ENCODE results near the gene NHSL1. TPM values are rescaled to one million over a fixed set of nuclear protein-coding genes. Genes with fewer than 3 reads are reported as not detected.
"Not testable (repeated sequence)": the region's sequence is repeated elsewhere in the genome, so short reads cannot be mapped to it uniquely, and the experiment has no call there.

Gene NHSL1
- total RNA-seq, 2 donors from 2014 or later = 0.14 to 0.73 TPM

DNA sequence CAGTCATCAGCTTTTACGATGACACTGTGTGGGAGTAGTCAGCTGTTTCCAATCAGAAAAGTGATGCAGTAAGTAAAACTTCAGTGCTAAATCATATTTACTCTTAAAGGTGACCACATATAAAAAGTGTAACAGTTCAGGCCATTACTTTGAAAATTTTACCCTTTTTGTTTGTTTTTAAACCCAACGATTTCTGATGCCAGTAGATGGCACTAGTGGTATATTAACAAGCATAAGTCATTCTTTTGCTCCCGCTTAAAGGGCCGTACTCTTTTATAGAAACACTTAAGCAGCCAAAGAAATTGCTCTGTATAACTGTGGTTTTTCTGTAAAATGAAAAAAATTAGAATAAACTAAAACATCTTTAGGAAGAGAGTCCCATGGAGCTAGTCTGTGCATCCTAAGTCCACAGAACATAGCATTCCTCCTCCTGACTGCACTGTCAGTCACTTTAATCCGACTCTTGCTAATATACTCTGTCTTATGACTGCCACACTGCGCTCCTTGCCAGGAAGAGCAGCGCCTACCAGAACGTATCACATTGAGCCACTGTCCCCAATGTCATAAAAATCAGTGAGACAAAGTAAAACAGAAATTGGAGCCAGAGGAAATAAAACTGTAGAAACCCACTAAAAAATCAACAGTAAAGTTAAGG is 70.2 kb downstream of the NHSL1 start:
- Mint-ChIP-seq H3K27me3 (peaks cover 0 to 9% of the 10 kb centered on the region in 2 donors), H3K4me3 (no peak overlapping the region), H3K9me3 (no peaks in the 10 kb centered on the region), H3K36me3 (no peaks in the 10 kb centered on the region), H3K27ac (no peak overlapping the region), H3K4me1 (ENCODE audit: low read depth in 2 of 2) (no peaks in the 10 kb centered on the region)
- ATAC-seq (no peak), DNase-seq (ENCODE audit: low spot score) (no peak)

GRCh38 chr6:138427701-138428100 is 71.6 kb downstream of the NHSL1 start:
- ATAC-seq (no peak), DNase-seq (ENCODE audit: low spot score) (no peak)

DNA sequence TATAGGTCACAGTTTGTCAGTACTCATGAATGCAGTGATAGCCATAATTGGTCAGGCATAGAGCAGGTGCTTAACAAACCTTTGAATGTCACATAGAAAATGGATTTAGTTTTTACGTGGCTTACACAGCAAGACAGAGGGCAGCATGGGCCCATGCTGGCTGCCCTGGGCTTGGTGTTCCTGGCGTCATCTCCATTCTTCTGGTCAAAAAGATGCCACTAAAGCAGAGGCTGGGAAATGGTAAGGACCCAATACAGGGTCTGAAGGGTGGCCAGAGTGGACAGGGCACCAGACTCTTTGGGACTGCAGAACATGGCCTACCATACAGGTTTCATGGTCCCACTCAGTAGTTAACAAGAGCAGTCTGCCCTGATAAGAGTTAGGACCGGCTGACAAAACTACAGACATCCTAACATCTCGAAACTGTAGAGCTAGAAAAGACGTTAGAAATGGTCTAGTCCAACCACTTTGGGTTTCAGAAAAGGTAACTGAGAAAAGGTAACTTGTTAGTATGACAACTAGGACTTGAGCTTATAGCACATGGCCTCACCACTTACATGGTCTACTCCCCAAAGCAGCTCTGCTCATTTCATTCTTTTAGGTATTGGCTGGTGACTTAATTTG is 72.7 kb downstream of the NHSL1 start:
- H3K4me1 Mint-ChIP-seq (ENCODE audit: low read depth in 2 of 2) = peaks cover 4% of the 10 kb centered on the region in 2 donors
- H3K27ac Mint-ChIP-seq = no peak overlapping the region
- no peak for DNase-seq (ENCODE audit: low spot score)
- H3K27me3 Mint-ChIP-seq = peaks cover 0 to 7% of the 10 kb centered on the region in 2 donors
- no peak for ATAC-seq
- H3K9me3 Mint-ChIP-seq = no peaks in the 10 kb centered on the region
- H3K36me3 Mint-ChIP-seq = no peaks in the 10 kb centered on the region
- no peak overlapping the region for H3K4me3 Mint-ChIP-seq

More at GRCh38 chr6:138427701-138428100, 71.6 kb downstream of the NHSL1 start:
- no peaks in the 10 kb centered on the region for H3K36me3 Mint-ChIP-seq
- no peak overlapping the region for H3K27ac Mint-ChIP-seq
- peaks cover 4% of the 10 kb centered on the region in 2 donors for H3K4me1 Mint-ChIP-seq (ENCODE audit: low read depth in 2 of 2)
- no peak overlapping the region for H3K4me3 Mint-ChIP-seq
- H3K9me3 Mint-ChIP-seq = no peaks in the 10 kb centered on the region
- peaks cover 0 to 7% of the 10 kb centered on the region in 2 donors for H3K27me3 Mint-ChIP-seq

- not testable (repeated sequence) for ATAC-seq; H3K27ac Mint-ChIP-seq; H3K36me3 Mint-ChIP-seq; H3K9me3 Mint-ChIP-seq; H3K27me3 Mint-ChIP-seq; H3K4me3 Mint-ChIP-seq; DNase-seq (ENCODE audit: low spot score); H3K4me1 Mint-ChIP-seq (ENCODE audit: low read depth in 2 of 2)
These were observed 74.0 kb downstream of the NHSL1 start for GRCh38 chr6:138425256-138425655.

DNA sequence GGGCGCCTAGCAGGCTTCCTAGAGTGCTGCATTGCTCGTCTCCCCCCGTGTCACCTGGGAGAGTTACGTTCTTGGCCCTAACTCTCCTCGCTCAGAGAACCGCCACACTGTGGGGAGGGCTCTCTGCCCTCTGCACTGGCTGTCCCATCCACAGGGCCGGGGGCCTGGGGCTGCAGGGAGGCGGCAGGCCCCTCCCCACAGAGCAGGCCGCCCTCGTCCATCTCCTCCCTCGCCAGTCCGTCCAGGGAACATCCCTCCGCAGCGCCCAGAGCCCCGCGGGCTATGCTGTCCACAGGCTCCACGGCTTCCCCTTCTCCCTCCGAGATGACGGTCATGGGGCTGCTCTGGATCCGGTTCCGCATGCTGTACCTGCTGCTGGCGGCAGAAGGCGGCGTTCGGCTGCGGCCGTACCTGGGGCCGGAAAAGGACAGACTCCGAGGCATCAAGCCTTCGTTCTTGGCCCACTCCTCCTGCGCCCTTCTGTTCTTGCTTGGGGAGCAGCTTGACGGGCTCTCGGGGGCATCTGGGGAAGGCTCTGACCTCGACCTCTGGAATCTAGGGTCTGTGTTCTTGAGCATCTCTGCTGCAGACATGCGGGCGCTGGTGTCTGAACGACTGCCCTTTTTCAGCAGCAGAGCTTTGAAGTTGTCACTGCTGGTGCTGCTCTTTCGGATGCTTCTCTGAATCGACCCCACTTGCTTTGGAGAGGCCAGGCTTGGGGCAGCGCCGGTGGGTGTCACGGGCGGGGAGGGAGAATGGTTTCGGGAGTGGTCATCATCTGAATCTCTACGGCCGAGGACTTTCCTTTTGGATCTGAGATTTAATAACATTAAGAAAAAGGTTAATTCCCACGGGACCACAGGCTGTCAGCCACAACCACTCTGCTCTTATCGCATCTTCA is 75.0 kb downstream of the NHSL1 start:
- no peak overlapping the region for H3K27ac Mint-ChIP-seq
- no peaks in the 10 kb centered on the region for H3K36me3 Mint-ChIP-seq
- H3K9me3 Mint-ChIP-seq = no peaks in the 10 kb centered on the region
- peaks cover 4% of the 10 kb centered on the region in 2 donors for H3K4me1 Mint-ChIP-seq (ENCODE audit: low read depth in 2 of 2)
- H3K4me3 Mint-ChIP-seq = no peak overlapping the region
- DNase-seq (ENCODE audit: low spot score) = no peak
- ATAC-seq = peak in 1 of 2 donors; percentile 36
- peaks cover 0 to 1% of the 10 kb centered on the region in 2 donors for H3K27me3 Mint-ChIP-seq

- no peaks in the 10 kb centered on the region for H3K36me3 Mint-ChIP-seq
- no peaks in the 10 kb centered on the region for H3K9me3 Mint-ChIP-seq
- no peaks in the 10 kb centered on the region for H3K27me3 Mint-ChIP-seq
- DNase-seq (ENCODE audit: low spot score) (no peak), ATAC-seq (no peak)
- H3K27ac Mint-ChIP-seq = no peak overlapping the region
- no peak overlapping the region for H3K4me3 Mint-ChIP-seq
- peaks cover 4% of the 10 kb centered on the region in 2 donors for H3K4me1 Mint-ChIP-seq (ENCODE audit: low read depth in 2 of 2)
These were observed 76.4 kb downstream of the NHSL1 start for GRCh38 chr6:138422861-138423260.

- Mint-ChIP-seq H3K27ac (no peak overlapping the region), H3K9me3 (no peaks in the 10 kb centered on the region), H3K4me3 (no peak overlapping the region), H3K36me3 (no peaks in the 10 kb centered on the region), H3K27me3 (no peaks in the 10 kb centered on the region), H3K4me1 (ENCODE audit: low read depth in 2 of 2) (peaks cover 4% of the 10 kb centered on the region in 2 donors)
- DNase-seq (ENCODE audit: low spot score) = no peak
- no peak for ATAC-seq
These were observed 77.7 kb downstream of the NHSL1 start for GRCh38 chr6:138421608-138422007.

DNA sequence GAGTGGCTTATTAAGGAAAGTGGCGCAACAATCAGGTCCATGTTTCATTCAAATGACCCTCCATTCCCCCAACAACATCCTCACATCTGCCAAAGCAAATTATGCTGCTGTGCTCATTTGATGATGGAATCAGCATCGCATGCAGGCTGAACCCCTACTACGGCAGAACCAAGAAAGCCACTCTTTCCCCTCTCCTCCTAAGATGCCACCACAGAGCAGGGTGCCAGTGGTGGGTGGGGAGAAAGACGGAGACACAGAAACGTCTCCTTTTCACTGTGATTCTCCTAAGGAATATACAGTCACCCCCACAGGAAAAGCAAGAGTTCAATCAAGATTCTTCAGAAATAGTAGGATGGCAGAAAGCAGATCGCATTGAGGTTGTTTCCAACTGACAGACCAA is 78.2 kb downstream of the NHSL1 start:
- no peak overlapping the region for H3K4me3 Mint-ChIP-seq

DNA sequence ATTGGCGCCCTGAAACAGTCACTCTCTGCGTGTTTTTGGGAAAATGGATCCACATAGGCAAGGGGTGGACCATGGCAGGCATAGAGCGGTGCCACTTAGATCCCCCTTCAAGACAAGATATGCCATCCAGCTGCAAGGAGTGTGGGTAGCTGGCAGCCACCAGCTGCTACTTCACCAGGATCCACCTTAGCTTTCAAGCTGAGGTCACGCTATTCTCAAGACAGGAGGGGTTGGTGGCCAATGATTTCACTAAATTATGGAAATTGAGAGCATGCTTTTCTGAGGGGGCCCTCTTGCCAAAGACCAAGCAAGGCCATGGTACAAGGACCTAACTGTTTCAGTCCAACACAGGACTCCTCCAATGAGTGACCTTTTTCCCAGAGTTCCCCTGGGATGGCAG is 78.9 kb downstream of the NHSL1 start:
- Mint-ChIP-seq H3K4me1 (ENCODE audit: low read depth in 2 of 2) (peaks cover 4% of the 10 kb centered on the region in 2 donors), H3K4me3 (no peak overlapping the region), H3K36me3 (no peaks in the 10 kb centered on the region), H3K27ac (no peak overlapping the region), H3K9me3 (no peaks in the 10 kb centered on the region), H3K27me3 (no peaks in the 10 kb centered on the region)
- ATAC-seq (no peak), DNase-seq (ENCODE audit: low spot score) (no peak)

More for the DNA sequence above, 78.2 kb downstream of the NHSL1 start:
- DNase-seq (ENCODE audit: low spot score) (no peak), ATAC-seq (no peak)
- Mint-ChIP-seq H3K27ac (no peak overlapping the region), H3K36me3 (no peaks in the 10 kb centered on the region), H3K9me3 (no peaks in the 10 kb centered on the region), H3K27me3 (no peaks in the 10 kb centered on the region), H3K4me1 (ENCODE audit: low read depth in 2 of 2) (peaks cover 4% of the 10 kb centered on the region in 2 donors)

DNA sequence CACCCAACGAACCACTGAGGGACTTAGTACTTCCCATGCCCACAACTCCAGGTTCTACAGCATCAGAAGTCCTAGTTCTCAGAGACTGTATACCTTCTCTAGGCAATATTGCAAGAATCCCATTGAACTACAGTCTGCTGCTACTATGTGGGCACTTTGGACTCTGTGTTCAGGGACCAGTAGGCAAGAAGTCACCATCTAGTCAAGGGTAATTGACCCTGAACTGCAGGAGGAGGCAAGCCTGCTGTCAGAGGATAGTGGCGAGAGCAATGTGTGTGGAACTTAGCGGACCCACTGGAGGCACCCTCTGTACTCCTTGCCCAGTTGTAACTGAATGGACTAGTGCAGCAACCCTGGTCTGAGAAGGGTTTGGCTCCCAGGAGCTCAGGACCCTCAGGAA is 79.5 kb downstream of the NHSL1 start:
- no peak for ATAC-seq

DNA sequence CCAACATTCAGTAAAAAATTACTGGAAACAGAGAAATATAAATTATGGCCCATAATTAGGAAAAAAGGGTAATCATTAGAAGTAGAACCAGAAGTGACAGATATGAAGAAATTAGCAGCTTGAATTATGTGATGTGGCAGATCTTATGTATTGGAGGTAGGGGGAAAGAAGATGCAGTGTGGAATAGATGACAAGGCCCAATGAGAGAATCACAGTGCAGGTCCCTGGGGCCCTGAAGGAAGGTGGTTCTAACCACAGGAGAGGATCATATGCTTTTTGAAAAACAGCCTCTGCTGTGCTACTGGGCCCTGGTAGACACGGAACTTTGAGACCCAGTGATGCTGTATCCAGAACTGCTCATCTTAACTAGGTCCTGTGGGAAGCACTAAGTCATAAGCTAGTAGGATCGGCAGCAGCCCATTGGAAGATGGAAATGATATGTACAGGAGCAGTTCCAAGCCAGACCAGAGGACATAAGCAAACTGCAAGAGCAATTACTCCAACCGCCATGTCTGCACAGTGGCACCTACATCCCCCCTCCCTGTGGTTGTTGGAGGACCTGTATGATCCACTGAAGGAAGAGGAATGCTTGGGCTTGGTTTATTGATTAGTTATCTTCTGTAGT is 81.1 kb downstream of the NHSL1 start:
- Mint-ChIP-seq H3K27ac (no peak overlapping the region), H3K9me3 (no peaks in the 10 kb centered on the region), H3K4me1 (ENCODE audit: low read depth in 2 of 2) (peaks cover 2% of the 10 kb centered on the region in 2 donors), H3K4me3 (no peak overlapping the region), H3K27me3 (no peaks in the 10 kb centered on the region), H3K36me3 (no peaks in the 10 kb centered on the region)
- no peak for DNase-seq (ENCODE audit: low spot score)
- ATAC-seq = no peak

More for the DNA sequence above, 79.5 kb downstream of the NHSL1 start:
- H3K9me3 Mint-ChIP-seq = no peaks in the 10 kb centered on the region
- H3K27me3 Mint-ChIP-seq = no peaks in the 10 kb centered on the region
- H3K4me3 Mint-ChIP-seq = no peak overlapping the region
- H3K27ac Mint-ChIP-seq = no peak overlapping the region
- no peak for DNase-seq (ENCODE audit: low spot score)
- no peaks in the 10 kb centered on the region for H3K36me3 Mint-ChIP-seq
- peaks cover 4% of the 10 kb centered on the region in 2 donors for H3K4me1 Mint-ChIP-seq (ENCODE audit: low read depth in 2 of 2)

GRCh38 chr6:138417493-138418117 is 81.7 kb downstream of the NHSL1 start:
- Mint-ChIP-seq H3K36me3 (no peaks in the 10 kb centered on the region), H3K4me1 (ENCODE audit: low read depth in 2 of 2) (no peaks in the 10 kb centered on the region), H3K4me3 (no peak overlapping the region), H3K27ac (no peak overlapping the region), H3K27me3 (no peaks in the 10 kb centered on the region), H3K9me3 (no peaks in the 10 kb centered on the region)
- DNase-seq (ENCODE audit: low spot score) = no peak
- no peak for ATAC-seq

DNA sequence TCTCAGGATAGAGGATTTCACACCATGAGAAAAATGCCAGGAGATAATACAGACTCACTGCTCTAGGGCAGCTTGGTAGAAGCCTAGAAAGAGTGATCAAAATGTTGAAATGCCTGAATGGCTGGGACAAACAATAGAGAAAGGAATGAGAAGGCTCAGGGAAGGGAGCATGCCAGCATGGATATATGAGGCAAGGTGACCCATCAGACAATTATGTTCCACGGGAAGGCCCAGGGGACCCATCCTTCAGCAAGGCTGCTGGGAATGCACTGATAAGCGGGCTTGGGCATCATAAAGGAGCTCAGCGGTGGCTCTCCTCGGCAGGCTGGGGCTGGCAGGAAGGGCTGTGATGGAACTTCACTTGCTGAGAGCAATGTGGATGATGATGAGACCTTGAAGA is 83.1 kb downstream of the NHSL1 start:
- H3K27me3 Mint-ChIP-seq = no peaks in the 10 kb centered on the region

More for the DNA sequence above, 83.1 kb downstream of the NHSL1 start:
- Mint-ChIP-seq H3K9me3 (no peaks in the 10 kb centered on the region), H3K4me3 (no peak overlapping the region), H3K4me1 (ENCODE audit: low read depth in 2 of 2) (peaks cover 3 to 4% of the 10 kb centered on the region in 2 donors), H3K27ac (no peak overlapping the region), H3K36me3 (no peaks in the 10 kb centered on the region)
- no peak for ATAC-seq
- no peak for DNase-seq (ENCODE audit: low spot score)
